ENCODE data around the gene NRBP1.
"Not testable (repeated sequence)": the region's sequence is repeated elsewhere in the genome, so short reads cannot be mapped to it uniquely, and the experiment has no call there.

Gene NRBP1

DNA sequence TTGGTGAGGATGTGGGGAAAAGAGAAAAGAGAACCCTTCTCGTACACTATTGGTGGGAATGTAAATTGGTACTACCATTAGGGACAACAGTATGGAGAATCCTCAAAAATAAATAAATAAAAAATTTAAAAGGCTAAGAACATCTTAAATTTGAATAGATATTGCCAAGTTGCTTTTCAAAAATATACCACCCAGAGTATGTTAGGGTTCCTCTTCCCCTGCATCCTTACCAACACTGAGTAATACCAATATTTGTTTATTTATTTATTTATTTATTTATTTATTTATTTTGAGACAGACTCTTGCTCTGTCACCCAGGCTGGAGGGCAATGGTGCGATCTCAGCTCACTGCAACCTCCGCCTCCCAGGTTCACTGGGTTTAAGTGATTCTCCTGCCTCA is 5.5 kb upstream of the NRBP1 start:
- no peak for DNase-seq

DNA sequence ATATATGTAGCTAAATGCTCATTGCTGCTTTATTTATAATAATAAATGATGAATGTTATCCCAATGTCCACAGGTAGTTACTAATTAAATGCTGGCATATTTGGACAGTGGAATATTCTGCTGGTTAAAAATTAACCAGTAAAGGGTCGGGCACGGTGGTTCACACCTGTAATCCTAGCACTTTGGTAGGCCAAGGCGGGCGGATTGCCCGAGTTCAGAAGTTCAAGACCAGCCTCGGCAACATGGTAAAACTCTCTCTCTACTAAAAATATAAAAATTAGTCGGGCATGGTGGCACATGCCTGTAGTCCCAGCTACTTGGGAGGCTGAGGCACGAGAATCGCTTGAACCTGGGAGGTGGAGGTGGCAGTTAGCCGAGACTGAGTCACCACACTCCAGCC is 3.4 kb upstream of the NRBP1 start:
- not testable (repeated sequence) for DNase-seq

DNA sequence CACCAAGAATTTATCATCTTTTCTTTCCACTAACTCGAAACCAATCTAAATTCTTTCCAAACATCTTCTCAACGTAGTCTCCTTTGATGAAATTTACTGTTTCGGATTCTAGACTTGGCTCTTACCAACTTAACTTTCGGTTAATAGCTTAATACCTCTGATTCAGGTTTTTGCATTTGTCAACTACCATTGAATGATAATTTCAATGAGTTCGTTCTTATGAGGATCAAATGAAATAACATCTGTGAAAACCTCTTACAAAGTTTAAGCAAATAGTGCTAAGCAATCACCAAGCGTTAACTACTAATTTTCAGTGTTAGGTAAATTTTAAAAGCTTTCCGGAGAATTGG is 593 bp upstream of the NRBP1 start:
- DNase-seq = no peak

GRCh38 chr2:27428978-27429541 is 629 bp downstream of the NRBP1 start:
- DNase-seq = peak; percentile 55 to 73

GRCh38 chr2:27431395-27431794 is 3.0 kb downstream of the NRBP1 start:
- DNase-seq = no peak

GRCh38 chr2:27435628-27436027 is 7.2 kb downstream of the NRBP1 start:
- DNase-seq = no peak

DNA sequence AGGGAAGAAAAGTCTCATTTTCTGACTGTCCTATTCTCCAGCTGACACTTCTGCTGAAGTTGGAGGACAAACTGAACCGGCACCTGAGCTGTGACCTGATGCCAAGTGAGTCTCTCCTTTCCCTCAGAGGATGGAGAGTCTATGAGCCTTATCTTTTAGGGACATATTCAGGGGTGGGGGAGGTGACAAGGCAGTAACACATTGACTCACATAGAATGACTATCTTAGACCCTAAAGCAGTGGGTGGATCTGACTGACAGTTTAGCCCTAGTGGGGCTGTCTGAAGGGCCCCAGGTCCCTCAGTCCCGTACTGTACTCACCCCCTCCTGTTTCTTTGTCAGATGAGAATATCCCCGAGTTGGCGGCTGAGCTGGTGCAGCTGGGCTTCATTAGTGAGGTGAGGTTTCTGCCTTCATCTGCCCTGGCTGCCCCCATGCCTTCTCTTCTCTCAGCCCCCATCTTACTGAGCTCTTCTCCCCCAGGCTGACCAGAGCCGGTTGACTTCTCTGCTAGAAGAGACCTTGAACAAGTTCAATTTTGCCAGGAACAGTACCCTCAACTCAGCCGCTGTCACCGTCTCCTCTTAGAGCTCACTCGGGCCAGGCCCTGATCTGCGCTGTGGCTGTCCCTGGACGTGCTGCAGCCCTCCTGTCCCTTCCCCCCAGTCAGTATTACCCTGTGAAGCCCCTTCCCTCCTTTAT is 12.9 kb downstream of the NRBP1 start:
- DNase-seq = no peak

DNA sequence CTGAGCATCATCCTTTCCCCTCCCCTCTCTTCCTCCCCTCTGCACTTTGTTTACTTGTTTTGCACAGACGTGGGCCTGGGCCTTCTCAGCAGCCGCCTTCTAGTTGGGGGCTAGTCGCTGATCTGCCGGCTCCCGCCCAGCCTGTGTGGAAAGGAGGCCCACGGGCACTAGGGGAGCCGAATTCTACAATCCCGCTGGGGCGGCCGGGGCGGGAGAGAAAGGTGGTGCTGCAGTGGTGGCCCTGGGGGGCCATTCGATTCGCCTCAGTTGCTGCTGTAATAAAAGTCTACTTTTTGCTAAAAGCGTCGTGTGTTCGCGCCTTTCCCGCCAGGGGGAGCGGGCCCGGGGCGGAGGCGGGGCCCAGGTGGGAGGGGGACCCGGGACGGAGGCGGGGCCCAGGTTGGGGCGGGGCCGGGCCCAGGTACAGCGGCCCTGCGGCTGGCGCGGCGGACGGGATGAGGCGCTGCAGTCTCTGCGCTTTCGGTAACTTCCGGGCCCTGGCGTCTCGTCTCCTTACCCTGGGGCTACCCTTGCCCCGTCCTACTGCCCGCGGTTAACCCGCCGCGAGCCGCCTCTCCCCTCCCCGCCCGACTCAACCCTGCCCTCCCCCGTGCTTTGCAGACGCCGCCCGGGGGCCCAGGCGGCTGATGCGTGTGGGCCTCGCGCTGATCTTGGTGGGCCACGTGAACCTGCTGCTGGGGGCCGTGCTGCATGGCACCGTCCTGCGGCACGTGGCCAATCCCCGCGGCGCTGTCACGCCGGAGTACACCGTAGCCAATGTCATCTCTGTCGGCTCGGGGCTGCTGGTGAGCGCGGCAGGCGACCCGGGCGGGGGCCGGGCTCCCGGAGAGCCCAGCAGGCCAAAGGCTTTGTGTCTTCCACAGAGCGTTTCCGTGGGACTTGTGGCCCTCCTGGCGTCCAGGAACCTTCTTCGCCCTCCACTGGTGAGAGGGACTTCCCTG is 13.8 kb downstream of the NRBP1 start, which contains the start of gene KRTCAP3:
TSS of gene KRTCAP3 (plus strand) at position 424 of the 962 bp plus-strand sequence. CDS start at position 456, 32 bp downstream.
- DNase-seq = no peak

DNA sequence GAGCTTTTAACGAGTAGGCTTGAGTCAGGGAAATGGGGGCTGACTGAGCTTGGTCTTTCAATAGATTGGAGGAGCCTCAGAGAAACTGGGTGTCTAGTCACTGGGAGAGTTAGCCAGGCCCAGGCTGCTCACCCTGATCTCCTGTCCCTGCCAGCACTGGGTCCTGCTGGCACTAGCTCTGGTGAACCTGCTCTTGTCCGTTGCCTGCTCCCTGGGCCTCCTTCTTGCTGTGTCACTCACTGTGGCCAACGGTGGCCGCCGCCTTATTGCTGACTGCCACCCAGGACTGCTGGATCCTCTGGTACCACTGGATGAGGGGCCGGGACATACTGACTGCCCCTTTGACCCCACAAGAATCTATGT is 14.5 kb downstream of the NRBP1 start:
- no peak for DNase-seq

DNA sequence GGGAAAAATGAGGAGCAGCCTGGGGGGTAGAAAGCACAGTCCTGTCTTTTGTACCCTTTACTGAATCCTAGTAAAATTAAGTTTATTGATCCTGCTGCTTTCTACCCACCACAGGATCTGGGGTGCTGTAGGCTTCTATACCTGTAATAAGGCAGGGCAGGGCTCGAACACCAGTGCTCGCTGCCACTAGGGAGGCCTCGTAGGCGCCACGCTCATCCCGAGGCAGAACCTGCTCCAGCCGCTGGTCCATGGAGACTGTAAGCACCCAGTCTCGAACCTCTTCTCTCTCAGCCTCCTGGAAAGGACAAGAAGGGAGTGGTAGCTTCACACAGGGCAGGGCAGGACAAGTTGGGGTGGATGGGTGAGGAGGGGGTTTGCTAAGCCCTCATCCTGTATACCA is 16.7 kb downstream of the NRBP1 start:
- DNase-seq = no peak

DNA sequence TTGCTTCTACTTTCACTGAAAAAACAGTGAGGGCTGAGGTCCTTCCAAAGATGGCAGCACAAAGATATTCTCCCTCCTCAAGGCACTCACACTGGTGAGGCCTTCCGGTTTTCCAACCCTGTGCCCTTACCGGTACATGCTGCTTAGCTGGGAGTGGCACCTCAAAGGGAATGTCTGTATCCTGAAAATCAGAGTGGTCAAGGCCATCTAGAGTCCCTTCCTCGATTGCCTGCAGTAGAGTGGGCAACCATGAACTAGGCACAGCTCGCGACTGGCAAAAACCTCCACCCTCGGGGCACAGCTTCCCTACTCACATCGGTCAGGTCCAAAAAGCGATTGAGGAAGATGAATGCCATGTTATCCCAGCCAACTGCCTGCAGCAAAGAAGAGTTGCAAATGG is 17.2 kb downstream of the NRBP1 start:
- DNase-seq = no peak

GRCh38 chr2:27446057-27446456 is 17.6 kb downstream of the NRBP1 start:
- no peak for DNase-seq

DNA sequence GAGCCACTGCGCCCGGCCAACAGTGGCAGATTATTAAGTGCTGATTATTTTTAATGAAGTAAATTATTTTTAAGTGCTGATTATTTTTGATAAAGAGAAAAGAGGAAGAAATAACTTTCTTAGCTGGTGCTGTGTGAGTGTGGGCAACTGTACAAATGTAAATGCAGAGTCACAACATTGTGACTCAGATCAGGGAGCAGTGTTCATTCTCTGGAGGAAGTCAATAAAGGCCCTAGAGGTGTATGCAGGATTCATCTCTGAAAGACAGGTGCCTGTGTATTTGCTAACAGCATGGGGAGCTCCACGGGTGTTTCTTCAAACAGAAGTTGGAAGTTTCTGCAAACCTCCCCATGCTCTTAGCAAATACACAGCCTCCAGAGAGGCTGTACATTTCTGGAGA is 19.9 kb downstream of the NRBP1 start:
- no peak for DNase-seq

DNA sequence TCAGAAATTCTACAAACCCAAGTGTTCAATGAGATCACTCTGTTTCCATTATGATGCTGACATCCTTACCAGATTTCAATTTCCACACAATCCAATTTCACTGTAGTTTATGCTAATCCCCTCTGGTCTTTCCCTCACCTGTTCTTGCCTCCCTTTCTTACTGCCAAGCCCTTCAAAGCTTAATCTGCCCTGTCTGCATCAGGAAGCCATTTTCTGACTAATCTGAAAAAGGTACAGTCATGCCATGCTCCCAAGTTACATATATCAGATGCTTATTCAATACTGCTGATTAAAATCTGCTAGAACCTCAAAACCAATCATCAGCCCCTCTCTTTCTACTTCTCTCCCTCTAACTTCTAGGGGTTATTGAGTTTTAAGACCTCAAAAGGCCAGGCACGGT is 22.7 kb downstream of the NRBP1 start:
- no peak for DNase-seq

- no peak for DNase-seq
Observed at GRCh38 chr2:27453968-27454367, 25.5 kb downstream of the NRBP1 start.

DNA sequence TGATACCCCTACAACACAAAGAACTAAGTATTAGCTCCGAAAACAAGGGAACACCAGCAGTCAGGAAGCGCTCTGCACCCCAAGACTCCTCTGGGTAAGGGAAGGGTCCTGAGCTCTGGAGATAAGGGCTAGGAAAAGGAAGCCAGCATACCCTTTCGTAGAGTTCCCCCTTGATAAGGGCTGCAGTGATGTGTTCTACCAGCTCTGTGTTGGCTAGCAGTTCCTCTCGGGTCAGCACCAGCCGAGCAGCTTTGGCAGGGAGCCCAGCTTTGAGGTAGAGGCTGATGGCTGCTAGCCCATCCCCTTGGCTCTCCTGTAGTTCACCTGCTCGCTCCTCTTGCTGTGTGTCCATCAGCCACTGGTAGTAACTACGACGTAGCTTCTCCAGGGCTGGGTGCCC is 32.7 kb downstream of the NRBP1 start:
- no peak for DNase-seq

- DNase-seq = no peak
Observed at GRCh38 chr2:27464443-27464842, 36.0 kb downstream of the NRBP1 start.

- DNase-seq = no peak
Observed at GRCh38 chr2:27471961-27472360, 43.5 kb downstream of the NRBP1 start.

GRCh38 chr2:27485496-27485895 is 57.1 kb downstream of the NRBP1 start:
- DNase-seq = no peak

- DNase-seq = peak in 1 of 2 experiments; percentile 35
Observed at GRCh38 chr2:27489118-27489497, 60.7 kb downstream of the NRBP1 start.

GRCh38 chr2:27489498-27490397 is 61.3 kb downstream of the NRBP1 start, which contains the start of gene IFT172:
IFT172 (minus strand) TSS chr2:27489743; CDS start chr2:27489653, 90 bp downstream.
- peak; percentile 100 for DNase-seq

Measured in NCI-H524 (cell line).